Jurkat, Clone E6-1 (cell line): Measurements from ENCODE around the gene UNC5B.

ENCODE experiments used
- DNase-seq: peaks from one replicate; pipeline ENCODE4 v3.0.0-alpha.2; 2011; ENCODE audit warnings: low read depth, low spot score
- H3K4me3 ChIP-seq: 2 replicates; pipeline ENCODE4 v1.5.1; 2011; ENCODE audit warnings: mild to moderate bottlenecking, low read length, control low read depth, moderate library complexity

The UNC5B gene

GRCh38 chr10:71220689-71221540 lies 8.5 kb downstream of the UNC5B start:
- DNase-seq: no peak
- no peak overlapping the region for H3K4me3 ChIP-seq

DNA sequence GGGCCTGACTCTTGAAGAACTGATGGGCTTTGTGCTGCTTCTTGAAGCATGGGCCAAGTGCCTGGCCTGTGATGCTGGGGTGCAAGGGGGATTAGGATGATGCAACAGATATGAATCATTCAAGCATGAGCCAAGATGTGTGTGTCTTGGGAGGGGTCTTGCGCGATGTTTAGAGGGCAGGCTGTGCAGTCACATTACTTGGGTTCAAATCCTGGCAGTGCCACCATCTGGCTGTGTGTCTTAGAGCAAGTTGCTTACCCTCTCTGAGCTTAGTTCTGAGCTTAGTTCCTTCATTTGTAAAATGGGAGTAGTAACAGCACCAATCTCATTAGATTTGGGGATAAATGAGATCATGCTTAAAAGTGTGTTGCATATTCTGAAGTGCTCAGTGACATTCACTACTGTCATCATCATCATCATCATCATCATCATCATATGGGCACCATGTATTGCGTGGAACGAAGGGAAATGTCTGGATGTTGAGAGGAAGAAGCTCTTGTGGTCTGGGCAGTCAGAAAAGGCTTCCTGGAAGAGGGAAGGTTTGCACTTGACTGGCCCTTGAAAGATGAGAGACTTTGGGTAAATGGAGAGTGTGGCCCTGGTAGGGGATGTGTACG lies 9.3 kb downstream of the UNC5B start:
- H3K4me3 ChIP-seq: no peak overlapping the region
- DNase-seq: no peak

DNA sequence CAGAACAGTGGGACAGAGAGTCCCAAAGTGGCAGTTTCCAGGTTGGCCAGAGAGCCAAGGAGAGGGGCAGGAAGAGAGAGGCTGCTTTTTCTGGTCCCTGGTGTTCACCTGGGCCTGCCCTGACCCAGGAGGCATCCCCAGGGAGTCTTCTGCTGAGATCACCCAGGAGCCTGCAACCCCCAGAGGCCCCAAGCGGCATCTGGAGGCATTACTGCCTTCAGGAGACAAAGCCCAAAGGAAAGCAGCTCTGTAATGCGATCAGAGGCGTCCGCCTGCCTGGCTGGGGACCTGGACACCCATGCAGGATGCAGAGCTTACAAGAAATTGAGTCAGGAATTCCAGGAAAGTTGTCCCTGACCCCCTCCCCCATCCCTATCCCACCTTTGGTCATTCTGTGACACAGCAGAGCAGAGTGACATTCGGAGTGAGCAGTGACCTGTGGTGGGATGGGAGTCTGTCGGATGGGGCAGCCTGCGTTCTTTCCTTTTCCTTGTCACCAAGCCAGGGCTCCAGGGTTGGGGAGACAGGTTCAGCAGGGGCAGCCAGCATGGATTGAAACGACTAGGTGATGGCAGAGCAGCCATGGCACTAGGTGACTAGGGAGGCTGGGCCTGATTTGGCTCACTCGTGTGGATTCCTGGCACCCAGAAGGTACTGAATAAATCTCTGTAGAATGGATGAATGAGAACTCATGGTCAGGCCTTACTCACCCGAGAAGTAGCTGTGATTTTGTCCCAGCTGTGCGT lies 10.4 kb downstream of the UNC5B start:
- no peak for DNase-seq
- no peak overlapping the region for H3K4me3 ChIP-seq

- no peak overlapping the region for H3K4me3 ChIP-seq
- no peak for DNase-seq
These were observed 11.1 kb downstream of the UNC5B start for GRCh38 chr10:71223347-71224058.

- DNase-seq: no peak
- H3K4me3 ChIP-seq: no peak overlapping the region
These were observed 13.1 kb downstream of the UNC5B start for GRCh38 chr10:71225291-71226058.

DNA sequence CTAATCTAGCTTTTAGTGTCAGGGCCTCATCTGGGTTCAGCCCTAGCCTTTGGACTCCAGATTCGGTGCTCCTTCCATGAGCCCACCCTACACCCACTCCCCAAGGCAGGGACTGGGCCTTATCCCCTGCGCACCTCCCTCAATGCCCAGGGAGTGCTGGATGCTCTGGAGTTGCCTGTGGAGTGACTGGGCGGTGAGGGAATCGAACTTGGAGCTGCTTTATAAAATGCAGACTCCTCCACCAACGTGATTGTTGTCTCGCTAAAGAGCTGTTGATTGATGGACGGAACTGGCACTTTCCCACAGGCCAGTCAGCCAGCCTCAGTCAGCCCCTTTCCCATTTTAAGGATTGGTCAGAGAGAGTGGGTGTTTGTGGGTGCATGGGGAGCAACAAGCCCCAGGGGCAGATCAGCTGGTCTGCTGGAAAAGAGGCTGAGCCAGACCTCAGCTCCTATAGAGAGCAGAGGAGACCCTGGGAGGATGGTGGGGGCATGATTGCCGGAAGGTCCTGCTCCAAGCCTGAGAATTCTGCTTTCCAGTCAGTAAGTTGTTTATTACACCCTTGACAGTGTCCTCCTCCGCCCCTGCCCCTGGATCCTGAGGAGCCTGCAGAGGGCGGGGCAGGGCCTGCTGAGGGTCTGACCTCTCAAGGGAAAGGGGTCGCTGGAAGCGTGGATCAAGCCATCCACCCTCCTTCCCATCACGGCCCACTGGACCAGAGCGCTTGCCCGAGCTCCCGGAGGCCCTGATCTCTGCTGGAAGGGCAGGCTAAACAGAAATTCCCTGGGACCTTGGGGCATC lies 16.7 kb downstream of the UNC5B start:
- no peak overlapping the region for H3K4me3 ChIP-seq
- no peak for DNase-seq

DNA sequence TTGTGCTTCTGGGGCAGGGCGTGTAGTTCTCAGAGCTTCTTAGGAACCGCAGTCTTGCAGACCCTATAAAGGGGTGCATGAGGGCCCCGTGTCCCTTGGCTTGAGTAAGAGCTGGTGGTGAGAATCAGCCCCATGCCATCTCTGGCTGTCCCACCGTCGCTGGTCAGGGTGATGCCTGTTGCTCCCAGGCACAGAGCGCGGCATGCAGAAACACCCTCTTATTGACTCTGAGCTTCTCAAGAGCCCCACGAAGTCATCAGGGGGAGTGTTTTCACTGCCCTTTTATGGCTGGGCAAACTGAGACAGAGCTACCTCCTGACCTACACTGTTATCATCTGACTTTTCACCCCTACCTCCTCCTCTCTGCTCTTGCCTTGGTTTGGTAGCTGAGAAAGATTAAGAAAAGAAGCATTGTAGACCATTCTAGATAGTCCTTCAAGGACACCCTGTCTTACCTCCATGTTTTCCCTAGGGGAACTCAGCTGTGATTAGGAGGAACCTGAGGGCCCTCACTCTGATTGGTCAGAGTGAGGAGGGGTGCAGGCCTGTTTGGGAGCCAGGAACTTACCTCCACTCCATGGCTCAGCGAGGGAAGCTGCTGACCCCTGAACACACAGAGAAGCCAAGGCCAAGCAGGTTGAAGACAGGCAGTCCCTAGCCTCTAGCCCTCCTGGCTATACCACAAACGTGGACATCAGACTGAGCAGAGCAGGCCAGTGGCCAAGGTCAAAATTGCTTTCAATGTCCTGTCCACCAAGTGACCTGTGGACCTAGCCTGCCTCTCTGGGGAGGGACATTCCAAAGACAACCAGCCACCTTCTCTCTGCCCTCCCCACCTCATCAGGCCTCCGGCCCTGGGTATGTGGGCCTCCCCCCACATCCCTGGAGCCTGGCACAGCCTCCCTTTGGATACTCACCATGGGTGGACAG lies 17.6 kb downstream of the UNC5B start:
- DNase-seq: no peak

GRCh38 chr10:71230656-71231025 lies 18.3 kb downstream of the UNC5B start:
- no peak overlapping the region for H3K4me3 ChIP-seq
- no peak for DNase-seq

More for the DNA sequence above, 17.6 kb downstream of the UNC5B start:
- no peak overlapping the region for H3K4me3 ChIP-seq

GRCh38 chr10:71231206-71231605 lies 18.8 kb downstream of the UNC5B start:
- H3K4me3 ChIP-seq: no peak overlapping the region
- no peak for DNase-seq

DNA sequence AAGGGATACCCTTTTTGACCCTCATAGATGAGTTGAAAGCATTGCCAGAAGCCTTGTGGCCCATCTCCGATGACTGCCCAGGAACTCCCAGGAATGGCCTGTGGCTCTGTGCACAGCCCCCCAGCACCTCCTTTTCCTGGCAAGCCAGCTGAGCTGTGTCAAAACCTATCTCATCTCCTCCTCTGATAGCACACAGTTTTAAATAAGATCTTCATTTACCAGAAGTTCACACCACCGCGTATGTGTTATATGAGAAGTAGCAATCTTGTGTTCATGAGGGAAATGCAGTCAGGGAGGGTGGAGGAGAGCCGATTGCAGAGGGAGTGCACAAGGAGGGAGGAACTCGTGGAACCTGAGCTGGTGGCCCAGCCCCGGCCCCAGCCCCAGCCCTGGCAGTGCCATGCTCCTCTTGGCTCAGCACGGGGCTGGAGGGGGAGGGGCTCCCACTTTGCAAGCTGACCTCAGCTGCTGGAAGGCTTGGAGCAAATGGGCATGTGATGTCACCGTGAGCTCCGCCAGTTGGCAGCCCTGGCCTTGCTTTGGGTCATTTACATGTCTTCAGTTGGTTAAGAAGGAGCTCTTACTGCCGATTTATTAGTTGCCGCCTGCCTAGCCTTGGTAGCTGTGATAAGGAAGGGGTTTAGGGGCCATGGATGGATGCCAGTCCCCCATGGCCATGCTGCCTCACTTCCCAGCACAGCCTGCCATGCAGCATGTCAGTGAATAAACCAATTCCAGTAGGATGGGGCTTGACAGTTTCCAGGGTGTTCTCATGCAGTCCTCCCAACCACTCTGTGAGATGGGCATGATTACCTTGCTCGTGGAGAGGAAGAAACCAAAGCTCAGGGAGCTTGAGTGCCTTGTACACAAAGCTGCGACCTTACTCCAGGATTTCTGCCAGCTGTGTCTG lies 20.0 kb downstream of the UNC5B start:
- DNase-seq: no peak
- H3K4me3 ChIP-seq: no peak overlapping the region

DNA sequence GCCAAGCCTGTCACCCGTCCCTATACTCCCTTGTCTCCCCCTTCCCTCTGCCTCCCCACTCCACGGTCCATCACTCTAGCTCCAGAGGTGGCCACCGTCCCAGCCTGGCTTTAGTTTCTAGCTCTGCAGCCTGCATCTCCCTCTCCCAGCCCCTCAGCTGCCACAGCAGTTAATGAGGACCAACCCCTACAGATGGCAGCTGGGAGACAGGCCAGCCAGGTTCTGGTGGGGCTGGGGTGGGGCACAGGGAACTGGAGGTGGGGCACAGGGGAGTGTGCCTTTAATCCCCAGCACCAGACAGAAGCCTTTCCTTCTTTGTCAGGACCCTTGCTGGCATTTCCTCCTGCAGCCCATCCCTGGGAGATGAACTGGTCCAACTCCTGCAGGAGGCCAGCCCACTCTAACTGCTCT lies 21.1 kb downstream of the UNC5B start:
- H3K4me3 ChIP-seq: no peak overlapping the region
- DNase-seq: no peak

DNA sequence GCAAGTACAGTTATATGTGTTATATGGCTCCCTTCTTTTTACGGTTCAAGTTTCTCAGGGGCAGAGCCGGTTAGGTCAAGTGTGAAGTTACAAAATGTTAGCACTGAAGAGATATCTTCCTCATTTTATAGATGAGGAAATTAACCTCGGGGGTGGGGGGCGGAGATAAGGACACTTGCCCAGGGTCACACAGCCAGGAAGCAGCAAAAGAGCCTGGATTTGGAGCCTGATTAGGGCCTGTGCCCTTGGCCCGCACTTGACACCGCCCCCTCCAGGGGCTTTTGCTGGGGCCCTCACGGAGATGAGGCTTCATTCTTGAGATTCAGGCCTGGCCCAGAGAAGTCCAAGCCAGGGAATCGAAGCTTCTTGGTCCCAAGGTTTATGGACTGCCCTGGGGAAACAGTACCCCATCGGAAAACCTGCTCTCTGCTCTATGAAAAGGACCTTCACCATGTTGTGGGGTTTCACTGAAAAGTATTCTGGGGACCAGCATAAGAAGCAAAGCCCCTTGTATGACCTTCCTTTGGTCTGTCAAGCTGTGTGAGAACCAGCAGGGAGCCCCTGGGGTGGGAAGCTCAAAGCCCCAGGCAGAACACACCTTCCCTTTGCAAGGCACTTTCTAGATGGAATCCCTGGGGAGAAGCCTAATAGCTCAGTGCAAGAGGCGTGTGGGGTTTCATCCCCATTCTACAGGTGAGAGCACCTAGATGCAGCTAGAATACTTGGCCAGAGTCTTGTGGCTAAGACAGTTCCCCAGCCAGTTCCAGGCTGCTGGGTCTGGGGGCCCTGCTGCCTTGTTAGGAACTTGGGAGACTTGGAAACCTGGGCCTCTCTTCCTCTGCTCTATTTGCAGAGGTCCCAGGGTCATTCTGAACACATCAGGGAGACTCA lies 21.9 kb downstream of the UNC5B start:
- DNase-seq: no peak
- no peak overlapping the region for H3K4me3 ChIP-seq

GRCh38 chr10:71234970-71235685 lies 22.8 kb downstream of the UNC5B start:
- DNase-seq: no peak
- no peak overlapping the region for H3K4me3 ChIP-seq

DNA sequence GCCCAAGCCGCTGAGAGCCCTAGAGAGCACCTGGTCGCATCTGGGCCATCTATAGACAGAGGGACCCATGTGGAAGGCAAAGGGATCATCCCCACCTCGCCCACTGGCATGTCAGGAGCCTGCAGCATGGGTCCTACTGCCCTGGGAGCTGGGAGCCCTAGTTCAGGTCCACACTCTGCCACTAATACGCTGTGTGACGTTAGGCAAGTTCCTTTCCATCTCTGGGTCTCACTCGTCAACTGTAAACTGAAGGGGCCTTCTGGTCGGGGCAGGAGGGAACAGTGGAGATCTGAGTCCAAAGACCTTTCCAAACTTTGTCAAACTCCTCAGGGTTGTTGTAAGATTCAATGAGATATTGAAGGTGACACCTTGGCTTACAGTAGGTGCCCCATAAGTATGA lies 23.4 kb downstream of the UNC5B start:
- H3K4me3 ChIP-seq: no peak overlapping the region
- DNase-seq: no peak

DNA sequence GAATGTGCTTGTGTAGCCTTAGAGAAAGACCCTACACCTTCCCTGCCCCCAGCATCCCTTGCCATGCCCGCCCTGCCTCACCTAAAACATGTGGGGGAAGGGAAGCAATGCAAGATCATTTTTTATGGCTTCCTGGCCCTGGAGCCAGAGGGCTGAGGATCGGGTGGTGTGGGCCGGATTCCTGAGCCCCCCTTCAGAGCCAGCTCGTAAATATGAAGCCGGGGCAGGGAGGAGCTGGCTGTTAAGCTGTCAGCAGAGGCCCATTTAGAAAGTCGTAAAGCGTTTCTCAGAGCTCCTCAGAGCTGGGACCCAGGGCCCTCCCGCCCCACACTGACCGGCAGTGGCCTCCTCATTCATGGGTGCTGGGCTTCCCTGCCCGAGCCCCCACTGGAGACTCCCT lies 23.9 kb downstream of the UNC5B start:
- no peak for DNase-seq
- no peak overlapping the region for H3K4me3 ChIP-seq
